ENCODE results near the gene ELOF1. TPM values are rescaled to one million over a fixed set of nuclear protein-coding genes. Genes with fewer than 3 reads are reported as not detected.

Gene ELOF1
- total and polyA plus RNA-seq, 2 of the 13 experiments (the other 11 are each of a cell fraction or from before 2014, with no cell fraction given) = 14.5 to 43.2 TPM

DNA sequence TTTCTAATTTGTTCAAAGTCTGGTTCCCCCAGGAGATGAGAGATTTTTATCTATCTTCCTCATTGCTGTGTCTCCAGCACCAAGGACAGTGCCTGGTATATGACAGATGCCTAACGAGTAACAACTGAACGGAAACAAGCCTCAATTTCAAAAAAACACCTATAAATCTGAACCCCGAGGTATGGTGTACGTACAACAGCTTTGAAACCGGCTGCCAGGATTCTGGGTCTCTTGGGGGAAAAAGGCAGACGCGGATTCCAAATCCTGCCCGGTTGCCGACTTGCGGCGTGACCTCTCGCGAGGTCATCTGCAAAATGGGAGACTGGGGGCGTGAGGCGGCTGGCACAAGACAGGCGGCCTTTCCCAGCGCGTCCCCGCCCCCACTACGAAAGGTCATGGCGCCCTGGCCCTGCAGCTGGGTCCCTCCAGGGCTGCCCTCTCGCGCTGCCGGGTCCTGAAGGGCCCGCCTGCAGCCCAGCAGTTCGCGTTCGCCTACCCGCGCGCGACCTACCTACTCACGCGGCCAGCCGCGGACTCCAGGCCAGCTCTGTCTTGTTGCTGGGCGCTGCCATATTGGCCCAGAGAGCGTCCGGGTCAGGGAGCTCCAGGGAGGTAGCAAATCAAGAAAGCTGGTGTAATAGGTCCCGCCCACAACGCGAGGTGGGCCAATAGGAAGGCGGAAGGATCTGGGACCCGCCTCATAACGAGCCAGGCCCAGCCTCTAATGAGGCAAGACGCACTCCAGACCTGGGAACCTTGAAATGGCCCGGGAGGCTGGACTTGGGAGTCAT lies 30.3 kb downstream of the ELOF1 start, which contains the start of gene ECSIT (continued):
- TF ChIP-seq, protein P1, sequence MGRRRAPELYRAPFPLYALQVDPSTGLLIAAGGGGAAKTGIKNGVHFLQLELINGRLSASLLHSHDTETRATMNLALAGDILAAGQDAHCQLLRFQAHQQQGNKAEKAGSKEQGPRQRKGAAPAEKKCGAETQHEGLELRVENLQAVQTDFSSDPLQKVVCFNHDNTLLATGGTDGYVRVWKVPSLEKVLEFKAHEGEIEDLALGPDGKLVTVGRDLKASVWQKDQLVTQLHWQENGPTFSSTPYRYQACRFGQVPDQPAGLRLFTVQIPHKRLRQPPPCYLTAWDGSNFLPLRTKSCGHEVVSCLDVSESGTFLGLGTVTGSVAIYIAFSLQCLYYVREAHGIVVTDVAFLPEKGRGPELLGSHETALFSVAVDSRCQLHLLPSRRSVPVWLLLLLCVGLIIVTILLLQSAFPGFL (CRISPR knock-in tag; IDR thresholded peaks at IDR 0.05) = peak; percentile 69; the same call in 1 of the 2 replicates
- TF ChIP-seq ZNF329 (CRISPR knock-in tag; IDR thresholded peaks at IDR 0.05; ENCODE audit: low read depth) = peak; percentile 46; the same call in 1 of the 2 replicates
- peak; percentile 38 for TF ChIP-seq AGO1 (IDR thresholded peaks at IDR 0.05; ENCODE audit: low read depth, low read length, poor library complexity, severe bottlenecking)
- TF ChIP-seq KDM6A (CRISPR knock-in tag; IDR thresholded peaks at IDR 0.05; ENCODE audit: low read depth) = no peak
- no peak for TF ChIP-seq NR1H2 (CRISPR knock-in tag; IDR thresholded peaks at IDR 0.05; ENCODE audit: borderline replicate concordance, low read depth)
- TF ChIP-seq ZNF17 (CRISPR knock-in tag; IDR thresholded peaks at IDR 0.05) = no peak
- no peak for TF ChIP-seq SMC3 (IDR thresholded peaks at IDR 0.05; ENCODE audit: low read length)
- TF ChIP-seq SATB2 (CRISPR knock-in tag; IDR thresholded peaks at IDR 0.05) = 0 out of 2 replicates have a peak, but pooled peaks have one; percentile 69
- 0 out of 2 replicates have a peak, but pooled peaks have one; percentile 31 for TF ChIP-seq ZNF761 (CRISPR knock-in tag; conservative IDR thresholded peaks at IDR 0.05)
- 0 out of 2 replicates have a peak, but pooled peaks have one; percentile 23 for TF ChIP-seq ZNF343 (CRISPR knock-in tag; IDR thresholded peaks at IDR 0.05)
- peak; percentile 22; the same call in 1 of the 2 replicates for TF ChIP-seq RARA (CRISPR knock-in tag; IDR thresholded peaks at IDR 0.05)
- peak; percentile 99 for TF ChIP-seq NR2C2 (CRISPR knock-in tag; IDR thresholded peaks at IDR 0.05; ENCODE audit: borderline replicate concordance)
- TF ChIP-seq, protein P2, sequence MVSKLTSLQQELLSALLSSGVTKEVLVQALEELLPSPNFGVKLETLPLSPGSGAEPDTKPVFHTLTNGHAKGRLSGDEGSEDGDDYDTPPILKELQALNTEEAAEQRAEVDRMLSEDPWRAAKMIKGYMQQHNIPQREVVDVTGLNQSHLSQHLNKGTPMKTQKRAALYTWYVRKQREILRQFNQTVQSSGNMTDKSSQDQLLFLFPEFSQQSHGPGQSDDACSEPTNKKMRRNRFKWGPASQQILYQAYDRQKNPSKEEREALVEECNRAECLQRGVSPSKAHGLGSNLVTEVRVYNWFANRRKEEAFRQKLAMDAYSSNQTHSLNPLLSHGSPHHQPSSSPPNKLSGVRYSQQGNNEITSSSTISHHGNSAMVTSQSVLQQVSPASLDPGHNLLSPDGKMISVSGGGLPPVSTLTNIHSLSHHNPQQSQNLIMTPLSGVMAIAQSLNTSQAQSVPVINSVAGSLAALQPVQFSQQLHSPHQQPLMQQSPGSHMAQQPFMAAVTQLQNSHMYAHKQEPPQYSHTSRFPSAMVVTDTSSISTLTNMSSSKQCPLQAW (CRISPR knock-in tag; IDR thresholded peaks at IDR 0.05) = peak; percentile 70
- TF ChIP-seq, protein P3, sequence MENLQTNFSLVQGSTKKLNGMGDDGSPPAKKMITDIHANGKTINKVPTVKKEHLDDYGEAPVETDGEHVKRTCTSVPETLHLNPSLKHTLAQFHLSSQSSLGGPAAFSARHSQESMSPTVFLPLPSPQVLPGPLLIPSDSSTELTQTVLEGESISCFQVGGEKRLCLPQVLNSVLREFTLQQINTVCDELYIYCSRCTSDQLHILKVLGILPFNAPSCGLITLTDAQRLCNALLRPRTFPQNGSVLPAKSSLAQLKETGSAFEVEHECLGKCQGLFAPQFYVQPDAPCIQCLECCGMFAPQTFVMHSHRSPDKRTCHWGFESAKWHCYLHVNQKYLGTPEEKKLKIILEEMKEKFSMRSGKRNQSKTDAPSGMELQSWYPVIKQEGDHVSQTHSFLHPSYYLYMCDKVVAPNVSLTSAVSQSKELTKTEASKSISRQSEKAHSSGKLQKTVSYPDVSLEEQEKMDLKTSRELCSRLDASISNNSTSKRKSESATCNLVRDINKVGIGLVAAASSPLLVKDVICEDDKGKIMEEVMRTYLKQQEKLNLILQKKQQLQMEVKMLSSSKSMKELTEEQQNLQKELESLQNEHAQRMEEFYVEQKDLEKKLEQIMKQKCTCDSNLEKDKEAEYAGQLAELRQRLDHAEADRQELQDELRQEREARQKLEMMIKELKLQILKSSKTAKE (CRISPR knock-in tag; IDR thresholded peaks at IDR 0.05; ENCODE audit: borderline replicate concordance) = 0 out of 2 replicates have a peak, but pooled peaks have one; percentile 8
- TF ChIP-seq ZBTB38 (CRISPR knock-in tag; IDR thresholded peaks at IDR 0.05) = peak; percentile 66; the same call in 1 of the 2 replicates
- TF ChIP-seq, protein P4, sequence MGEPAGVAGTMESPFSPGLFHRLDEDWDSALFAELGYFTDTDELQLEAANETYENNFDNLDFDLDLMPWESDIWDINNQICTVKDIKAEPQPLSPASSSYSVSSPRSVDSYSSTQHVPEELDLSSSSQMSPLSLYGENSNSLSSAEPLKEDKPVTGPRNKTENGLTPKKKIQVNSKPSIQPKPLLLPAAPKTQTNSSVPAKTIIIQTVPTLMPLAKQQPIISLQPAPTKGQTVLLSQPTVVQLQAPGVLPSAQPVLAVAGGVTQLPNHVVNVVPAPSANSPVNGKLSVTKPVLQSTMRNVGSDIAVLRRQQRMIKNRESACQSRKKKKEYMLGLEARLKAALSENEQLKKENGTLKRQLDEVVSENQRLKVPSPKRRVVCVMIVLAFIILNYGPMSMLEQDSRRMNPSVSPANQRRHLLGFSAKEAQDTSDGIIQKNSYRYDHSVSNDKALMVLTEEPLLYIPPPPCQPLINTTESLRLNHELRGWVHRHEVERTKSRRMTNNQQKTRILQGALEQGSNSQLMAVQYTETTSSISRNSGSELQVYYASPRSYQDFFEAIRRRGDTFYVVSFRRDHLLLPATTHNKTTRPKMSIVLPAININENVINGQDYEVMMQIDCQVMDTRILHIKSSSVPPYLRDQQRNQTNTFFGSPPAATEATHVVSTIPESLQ (CRISPR knock-in tag; conservative IDR thresholded peaks at IDR 0.05) = no peak
- peak; percentile 53; the same call in 1 of the 2 replicates for TF ChIP-seq PITX1 (CRISPR knock-in tag; IDR thresholded peaks at IDR 0.05)
- TF ChIP-seq, protein P5, sequence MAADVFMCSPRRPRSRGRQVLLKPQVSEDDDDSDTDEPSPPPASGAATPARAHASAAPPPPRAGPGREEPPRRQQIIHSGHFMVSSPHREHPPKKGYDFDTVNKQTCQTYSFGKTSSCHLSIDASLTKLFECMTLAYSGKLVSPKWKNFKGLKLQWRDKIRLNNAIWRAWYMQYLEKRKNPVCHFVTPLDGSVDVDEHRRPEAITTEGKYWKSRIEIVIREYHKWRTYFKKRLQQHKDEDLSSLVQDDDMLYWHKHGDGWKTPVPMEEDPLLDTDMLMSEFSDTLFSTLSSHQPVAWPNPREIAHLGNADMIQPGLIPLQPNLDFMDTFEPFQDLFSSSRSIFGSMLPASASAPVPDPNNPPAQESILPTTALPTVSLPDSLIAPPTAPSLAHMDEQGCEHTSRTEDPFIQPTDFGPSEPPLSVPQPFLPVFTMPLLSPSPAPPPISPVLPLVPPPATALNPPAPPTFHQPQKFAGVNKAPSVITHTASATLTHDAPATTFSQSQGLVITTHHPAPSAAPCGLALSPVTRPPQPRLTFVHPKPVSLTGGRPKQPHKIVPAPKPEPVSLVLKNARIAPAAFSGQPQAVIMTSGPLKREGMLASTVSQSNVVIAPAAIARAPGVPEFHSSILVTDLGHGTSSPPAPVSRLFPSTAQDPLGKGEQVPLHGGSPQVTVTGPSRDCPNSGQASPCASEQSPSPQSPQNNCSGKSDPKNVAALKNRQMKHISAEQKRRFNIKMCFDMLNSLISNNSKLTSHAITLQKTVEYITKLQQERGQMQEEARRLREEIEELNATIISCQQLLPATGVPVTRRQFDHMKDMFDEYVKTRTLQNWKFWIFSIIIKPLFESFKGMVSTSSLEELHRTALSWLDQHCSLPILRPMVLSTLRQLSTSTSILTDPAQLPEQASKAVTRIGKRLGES (CRISPR knock-in tag; IDR thresholded peaks at IDR 0.05; ENCODE audit: borderline replicate concordance) = no peak
